SH-SY5Y (cell line): ENCODE data around the gene ORMDL1.

Experiments
- GATA2 ChIP-seq: IDR thresholded peaks from 2 replicates; pipeline ENCODE4 v1.6.1; 2011; ENCODE audit warnings: mild to moderate bottlenecking, low read depth, low read length
- GATA3 ChIP-seq: IDR thresholded peaks from 2 replicates; pipeline ENCODE4 v1.6.1; 2011; ENCODE audit warnings: low read depth, mild to moderate bottlenecking, low read length, moderate library complexity

GRCh38 chr2:189802396-189802912 lies 18.3 kb upstream of the ORMDL1 start:
- TF ChIP-seq GATA2 = no peak
- TF ChIP-seq GATA3 = no peak
